ENCODE data around the gene FHAD1.
A peak's percentile ranks its signal among the peaks of the same experiment; 100 is the strongest.

FHAD1 gene

DNA sequence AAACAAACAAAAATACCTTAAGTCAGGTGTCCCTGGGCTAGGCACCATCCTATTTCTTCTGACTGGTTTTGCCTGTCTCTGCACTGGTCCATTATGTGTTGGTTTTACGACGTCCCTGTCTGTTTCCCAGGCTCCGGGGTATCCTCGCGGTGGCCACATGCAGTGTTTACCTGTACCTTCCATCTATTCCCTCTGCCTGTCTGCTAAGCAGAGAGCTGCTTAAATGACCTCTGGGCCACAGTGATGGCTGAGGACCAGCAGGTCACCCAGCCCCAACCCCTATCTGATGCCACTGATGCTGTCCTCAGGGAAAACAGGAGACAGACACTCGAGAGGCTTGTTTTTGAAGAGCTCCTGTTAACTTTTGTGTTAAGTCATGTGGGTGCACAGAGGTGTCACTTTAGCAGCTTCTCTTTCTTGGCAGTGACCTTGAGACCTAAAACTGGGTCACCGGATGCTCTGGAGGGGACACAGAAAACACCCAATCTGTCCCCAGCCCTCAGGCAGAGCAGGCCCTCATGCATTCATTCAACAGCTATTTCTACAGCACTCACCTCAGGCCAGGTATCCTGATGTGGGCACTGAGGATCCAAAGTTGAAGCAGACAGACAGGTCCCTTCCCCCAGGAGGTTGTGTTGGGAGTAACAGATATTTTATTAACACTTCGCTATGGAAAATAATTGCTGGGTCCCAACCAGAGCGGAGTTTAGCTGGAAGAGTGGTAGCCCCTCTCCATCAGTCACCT is 158.3 kb downstream of the FHAD1 start:
- no peak for DNase-seq

DNA sequence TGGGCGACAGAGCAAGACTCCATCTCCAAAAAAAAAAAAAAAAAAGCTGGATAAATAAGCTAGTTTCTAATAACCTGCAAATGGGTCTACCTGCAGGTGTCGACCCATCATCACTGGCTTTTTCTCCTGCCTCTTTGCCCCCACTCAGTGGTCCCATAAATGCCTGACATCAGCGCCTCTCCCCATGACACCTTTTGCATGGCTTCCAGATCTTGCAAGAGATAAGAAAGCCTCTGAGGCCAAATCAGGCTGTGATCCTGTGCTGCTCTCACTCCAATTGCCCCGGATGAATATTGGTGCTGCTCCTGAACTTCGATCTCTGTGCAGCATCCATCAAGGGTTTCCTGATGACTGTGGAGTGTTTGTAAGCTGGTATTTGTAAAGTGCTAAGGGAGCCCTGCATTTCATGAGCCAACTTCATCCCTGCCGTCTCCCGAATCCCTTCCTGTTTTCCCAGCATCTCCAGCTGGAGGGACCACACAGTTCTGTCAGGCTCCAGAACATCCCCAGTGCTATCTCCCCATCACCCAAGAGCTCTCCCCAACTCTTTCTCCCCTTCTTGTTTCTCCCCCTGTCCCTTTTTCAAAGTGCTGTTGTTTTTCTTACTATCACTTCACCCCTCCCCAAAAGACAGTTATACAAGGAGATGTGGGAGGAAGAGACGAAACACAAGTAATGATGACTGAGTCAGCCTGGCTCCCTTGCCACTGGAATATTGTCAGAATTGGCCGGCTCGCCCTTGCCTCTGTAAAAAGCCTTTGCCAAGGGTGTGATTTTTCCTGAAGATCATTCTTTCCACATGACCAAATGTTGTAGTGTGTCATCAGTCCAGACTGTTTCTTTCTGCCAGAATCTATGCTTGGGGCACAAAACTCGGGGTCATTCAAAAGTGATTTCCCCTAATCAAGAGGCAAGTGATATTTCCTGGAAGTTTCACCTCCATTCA is 159.9 kb downstream of the FHAD1 start:
- no peak for DNase-seq

DNA sequence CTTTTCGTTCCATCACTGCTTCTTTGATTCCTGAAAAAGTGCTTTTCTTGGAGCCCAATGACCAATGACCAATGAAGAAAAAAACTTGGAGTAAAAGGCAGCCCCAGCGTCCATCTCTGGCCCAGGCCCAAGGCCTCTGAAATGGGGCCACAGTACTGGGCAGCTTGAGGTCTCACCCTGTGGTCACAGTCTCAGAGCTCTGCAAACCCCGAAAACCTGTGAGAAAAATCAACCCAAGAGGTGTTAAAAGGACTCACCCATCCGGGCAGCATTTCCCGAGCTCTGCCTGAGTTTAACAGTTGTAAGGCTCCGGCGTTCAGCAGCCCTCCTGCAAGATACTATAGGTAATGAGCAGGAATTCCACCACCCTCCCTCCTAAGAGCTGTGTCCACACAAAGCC is 160.6 kb downstream of the FHAD1 start:
- DNase-seq: no peak

DNA sequence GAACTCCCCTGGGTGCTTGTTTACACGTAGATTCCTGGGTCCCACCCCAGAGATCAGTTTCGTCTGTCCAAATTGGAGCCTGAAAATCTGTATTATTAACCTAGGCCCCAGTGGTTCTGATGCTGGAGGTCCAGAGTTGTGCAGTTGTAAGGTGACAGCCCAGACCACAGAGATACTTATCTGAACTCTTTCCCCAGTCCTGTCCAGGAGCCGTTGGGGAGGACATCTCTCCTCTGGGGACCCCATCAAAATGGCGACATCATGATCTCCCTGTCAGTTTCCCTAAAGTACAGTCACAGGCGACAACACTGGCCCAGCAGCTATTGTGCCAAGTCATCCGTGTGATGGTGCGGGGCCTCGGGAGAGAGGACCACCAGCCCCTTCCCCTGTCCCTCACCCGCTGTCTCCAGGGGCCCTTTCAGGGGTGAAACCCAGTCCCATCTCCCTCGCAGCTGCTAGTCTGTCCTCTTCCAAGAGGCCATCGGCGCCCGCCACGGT is 161.9 kb downstream of the FHAD1 start:
- DNase-seq: no peak

DNA sequence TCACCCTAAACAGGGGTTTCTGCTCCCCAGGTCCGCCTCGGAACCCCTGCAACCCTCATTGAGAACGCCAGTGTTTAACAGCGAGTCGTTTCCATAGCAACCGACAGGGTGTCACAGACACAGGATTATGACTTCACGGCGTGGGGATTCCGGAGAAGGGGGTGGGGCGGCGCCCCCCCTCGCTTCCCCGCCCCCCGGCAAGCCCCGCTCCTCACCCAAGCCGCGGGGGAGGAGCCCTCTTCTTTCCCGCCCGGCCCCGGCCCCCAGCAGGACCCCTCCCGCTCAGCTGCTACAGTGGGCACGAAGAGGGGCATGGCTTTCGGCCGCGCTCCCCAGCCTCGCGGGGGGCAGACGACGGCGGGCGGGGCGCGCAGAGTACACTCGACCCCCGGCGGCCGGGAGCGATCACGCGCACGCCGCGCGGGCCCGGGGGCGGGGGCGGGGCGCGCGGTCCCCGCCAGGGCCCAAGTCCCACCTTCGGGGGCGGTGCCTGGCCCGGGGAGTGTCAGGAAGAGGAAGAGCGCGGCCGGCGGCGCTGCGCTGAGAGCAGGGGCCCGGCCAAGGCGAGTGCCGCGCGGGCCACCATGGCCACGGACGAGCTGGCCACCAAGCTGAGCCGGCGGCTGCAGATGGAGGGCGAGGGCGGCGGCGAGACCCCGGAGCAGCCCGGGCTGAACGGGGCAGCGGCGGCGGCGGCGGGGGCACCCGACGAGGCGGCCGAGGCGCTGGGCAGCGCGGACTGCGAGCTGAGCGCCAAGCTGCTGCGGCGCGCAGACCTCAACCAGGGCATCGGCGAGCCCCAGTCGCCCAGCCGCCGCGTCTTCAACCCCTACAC is 162.6 kb downstream of the FHAD1 start, which contains the start of gene EFHD2:
Gene EFHD2 (plus strand): TSS at position 501 of the 835 bp plus-strand sequence. CDS start 84 bp downstream, at position 585.
- DNase-seq: peak; percentile 92

DNA sequence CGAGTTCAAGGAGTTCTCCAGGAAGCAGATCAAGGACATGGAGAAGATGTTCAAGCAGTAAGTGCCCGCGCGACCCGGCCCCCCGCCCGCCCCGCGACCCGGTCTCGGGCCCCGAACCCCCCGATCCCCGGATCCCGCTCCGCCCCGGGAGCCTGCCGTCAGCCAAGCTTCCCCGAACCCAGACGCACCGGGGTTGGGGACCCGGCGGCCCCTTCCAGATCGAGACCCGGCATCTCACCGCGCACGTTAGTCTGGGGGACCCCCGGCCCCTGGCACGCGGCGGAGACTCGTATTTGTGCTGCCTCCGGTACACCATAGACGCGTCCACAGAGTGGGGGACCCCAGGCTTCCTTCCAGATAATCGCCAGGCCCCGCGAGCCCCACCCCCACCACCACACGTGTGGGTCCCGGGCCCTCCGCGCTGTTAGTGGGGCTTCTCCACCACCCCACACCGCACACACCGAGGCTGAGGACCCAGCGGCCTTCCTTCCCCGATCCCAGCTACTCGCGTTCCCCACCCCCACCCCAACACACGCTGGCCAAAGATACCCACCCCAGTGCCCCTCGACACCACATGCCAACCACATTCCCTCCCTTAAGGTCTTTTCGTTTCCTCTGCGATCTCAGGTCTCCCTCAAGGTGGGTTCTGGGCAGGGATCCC is 163.3 kb downstream of the FHAD1 start:
- no peak for DNase-seq

DNA sequence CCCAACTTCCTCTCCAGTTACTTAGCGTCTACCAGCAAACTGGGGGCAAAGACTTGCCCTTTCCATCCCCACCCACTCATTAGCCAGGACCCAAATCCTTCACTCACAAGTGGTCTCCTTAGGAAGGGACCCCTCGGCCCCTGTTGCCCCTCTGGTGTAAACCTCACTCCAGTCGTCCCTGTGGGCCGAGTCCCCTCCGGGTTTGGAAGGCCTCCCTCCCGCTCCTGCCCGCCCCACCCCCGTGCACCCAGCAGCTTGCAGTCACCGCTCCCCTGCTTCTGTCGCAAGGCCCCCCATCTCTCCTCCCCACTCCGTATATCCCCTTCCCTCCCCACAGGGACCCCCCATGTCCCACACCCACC is 163.8 kb downstream of the FHAD1 start:
- no peak for DNase-seq

DNA sequence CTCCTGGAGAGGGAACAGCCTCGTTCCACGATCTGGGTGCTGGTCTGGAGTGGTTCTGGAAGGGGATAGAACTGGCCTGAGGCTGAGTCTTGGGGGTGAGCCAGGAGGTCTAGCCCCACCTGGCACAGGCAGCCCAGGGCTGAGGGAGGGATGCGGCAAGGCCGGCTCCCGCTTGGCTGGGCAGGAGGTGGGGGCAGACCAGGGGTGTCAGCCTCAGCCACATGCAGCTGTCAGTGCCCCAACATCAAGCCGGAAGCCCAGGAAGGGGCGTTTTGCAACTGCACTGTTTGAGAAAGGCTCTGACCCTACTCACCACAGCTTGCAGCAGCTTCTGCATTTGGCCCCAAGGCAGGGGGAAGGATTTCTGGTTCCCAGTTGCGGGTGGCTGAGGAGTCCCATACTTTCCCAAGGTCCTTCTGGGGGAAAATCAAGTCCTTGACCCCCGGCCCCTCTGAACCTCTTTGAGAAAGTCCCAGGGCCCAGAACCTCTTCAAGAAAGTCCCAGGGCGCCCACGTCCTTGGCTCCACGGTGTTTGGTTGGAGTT is 164.6 kb downstream of the FHAD1 start:
- peak; percentile 92 for DNase-seq

DNA sequence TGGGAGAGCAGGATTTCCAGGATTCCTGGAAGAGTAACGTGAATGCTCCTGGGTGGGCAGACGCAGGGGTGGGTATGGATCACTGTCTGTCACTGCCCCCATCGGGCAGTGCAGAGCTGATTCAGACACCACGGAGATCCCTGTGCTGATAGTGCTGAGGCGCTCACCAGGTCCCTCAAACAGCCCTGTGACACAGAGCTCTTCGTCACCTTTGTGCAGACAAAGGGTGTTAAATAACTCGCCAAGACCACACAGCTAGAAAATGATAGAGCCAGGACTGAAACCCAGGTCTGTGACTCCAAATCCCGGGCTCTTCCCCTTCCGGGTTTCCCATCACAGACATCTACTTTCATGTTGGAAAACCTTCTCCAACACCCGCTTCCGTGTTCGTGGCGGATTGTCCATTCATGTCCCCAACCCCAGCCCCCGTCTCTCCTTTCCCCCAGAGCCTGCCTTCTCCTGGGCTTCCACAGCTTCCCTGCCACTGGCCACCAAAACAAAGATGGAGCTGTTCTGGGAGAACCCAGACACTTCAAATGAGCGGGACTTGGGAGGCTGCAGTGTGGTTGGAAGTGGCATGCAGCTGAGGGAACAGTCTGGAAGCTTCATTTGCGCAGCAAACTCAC is 165.3 kb downstream of the FHAD1 start:
- peak; percentile 46 for DNase-seq

DNA sequence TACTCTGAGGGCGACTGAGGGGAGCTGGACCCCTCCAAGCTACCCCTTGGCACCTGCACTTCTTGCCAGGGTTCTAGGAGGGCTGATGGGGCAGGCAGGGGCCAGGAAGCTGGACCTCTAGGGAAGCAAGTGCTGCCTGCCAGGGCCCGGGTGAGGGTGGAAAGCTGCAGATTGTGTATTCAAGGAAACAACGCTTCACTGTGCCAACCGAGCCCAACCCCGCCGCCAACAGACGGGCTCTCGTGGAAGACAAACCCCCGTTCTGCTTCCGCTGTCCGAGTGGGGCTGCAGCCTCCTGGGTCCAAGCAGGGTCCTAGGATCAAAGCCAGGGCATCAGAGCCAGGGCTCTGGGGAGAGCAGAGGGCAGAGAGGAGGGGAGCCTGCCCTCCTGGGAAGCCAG is 165.8 kb downstream of the FHAD1 start:
- no peak for DNase-seq

DNA sequence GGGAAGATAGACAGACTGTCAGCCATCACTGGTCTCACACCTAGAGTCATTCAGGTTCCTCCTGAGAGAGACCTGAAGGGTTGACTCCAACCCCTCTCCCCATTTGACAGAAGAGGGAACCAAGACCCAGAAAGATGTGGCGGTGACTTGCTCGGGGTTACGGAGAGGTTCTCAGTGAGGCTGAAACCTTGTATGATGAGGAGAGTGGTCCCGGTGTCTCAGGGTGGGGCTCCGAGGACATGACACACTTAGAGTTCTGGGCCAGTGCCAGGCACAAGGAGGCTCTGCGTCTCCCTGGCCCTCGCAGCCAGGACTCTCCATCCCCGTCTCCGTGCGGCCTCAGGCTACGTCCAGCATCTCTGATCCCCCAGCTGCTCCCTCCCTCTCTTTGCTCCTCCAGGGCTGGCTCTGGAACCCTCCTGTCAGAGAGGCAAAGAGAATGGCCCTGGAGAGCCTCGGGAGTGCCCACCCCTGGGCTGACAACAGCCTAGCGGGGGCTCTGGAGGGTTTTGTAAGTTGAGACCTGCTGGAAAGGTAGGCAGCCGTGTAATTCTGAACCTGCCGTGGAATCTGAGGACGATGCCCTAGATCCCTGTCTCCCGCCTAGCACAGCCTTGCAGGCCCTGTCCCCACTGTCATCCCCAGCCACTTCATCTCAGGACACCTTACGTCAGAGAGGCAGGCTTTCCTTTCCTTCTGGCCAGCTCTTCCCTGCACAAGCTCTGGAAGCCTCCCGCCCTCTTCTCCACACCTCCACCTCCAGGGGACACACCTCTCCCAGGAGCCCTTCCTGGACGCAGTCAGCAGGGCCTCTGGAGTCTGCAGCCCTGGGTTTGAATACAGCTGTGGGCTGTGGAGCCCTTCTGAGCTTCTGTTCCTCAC is 166.8 kb downstream of the FHAD1 start:
- no peak for DNase-seq

DNA sequence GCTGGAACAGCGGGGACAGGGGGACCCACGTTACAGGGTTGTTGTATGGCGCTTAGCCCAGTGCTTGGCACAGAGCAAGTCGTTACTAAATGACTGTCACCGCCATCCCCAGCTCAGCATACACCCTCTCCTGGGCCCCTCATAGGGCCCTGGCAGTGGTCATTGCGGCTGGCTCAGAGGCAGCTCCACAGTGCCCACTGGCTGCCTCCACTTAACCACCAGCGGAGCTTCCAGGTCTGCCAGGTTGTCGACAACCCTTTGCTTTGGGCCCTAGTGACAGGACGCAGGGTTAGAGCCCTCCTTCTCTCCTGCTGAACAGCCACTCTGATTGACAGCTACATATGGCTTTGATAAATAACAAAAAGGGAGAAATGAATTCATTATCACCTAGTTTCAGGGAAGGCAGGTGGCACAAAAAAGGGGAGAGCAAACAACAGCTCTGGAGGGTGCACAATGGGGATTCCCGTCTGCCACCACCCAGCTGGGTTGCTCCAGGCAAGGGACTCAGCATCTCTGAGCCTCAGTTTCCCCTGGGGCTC is 167.5 kb downstream of the FHAD1 start:
- DNase-seq: no peak

DNA sequence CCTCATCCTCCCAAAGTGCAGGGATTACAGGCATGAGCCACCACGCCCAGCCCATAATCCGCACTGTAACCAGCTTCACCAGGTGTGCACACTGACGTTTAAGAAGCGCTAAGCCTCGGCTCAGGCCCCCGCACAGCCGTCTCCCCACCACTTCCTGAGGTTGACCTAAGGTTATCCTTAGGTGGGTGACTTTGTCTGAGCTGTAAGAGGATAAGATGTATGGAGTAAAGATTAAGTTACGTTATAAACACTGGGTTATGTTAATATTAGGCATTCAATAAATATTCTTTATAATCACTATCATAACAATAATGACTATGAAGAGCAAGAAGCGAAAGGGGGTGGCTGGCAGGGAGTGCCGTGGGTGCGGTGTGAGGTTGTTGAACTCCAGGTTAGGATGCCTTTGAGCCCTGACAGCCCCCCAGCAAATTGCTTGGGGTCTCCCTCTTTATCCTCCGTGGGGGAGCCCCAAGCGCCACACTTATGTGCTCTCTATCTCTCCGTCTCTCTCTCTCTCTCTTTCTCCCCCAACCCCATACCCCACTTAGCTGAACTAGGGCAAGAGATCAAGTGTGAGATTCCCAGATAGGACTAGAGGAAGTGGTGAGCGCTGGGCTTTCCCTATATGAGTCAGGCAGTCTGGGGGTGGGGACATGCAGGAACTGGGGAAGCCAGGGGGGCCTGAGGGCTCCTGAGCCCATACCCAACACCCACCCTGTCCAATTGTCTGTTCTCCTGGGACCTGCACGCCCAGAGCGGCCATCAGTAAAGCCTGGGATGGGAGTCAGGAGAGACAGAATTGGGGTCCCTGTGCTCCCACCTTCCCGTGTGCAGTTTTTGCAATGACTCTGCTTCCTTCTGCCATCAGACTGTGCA is 170.3 kb downstream of the FHAD1 start:
- DNase-seq: peak; percentile 89

DNA sequence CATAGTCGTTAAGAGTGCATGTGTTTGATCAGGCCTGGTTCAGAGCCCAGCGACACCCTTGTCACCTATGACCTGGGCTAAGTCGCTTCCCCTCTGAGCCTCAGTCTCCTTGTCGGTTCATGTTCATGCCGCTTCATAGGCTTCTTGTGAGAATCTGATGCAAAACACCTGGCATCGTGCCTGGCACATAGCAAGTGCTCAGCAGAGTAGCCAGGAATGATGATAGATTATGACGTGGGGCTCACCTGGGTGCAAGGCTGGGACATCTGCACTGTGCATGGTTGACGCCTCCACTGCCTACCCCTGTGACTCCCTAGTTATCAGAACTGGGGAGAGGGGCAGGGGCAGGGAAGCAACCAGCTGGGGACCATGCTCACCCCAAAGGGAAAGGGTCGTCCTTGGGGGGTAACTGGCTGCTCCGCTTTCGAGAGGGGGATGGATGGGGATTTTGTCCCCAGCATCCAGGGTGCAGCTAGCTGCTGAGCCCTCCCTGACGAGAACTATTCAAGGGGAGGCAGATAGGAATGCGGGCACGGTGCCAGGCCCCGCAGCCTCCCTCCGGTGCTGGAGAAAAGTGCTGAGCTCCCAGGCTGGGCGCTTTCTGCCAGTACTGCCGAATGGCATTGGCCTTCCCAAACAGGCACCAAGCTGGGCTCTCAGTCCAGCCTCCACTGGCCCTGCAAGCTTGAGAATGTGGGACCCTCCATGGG is 171.9 kb downstream of the FHAD1 start:
- no peak for DNase-seq

DNA sequence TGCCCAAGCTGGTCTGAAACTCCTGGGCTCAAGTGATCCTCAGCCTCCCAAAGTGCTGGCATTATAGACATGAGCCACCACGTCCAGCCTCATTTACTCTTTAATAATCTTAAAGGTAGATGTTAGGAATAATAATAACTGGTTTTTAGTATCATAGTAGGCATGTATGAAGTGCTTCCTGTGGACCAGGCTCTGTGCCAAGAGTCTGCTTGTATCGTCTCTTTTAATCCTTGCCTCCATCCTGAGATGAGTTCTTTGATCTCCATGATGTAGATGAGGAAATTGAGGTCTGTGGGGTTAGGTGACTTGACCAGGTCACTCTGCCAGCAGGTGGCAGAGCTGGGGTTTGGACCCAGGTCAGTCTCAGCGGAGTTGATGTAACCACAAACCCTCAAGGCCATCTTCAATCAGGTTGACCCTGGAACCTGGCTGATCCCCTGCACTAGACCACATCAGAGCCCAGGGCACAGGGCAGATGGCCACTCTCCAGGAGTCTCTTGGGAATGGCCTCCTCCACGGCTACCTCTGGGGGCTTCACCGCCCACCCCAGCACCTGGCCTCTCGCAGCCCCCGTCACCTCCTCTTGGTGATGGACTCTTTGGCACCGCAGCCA is 173.9 kb downstream of the FHAD1 start:
- DNase-seq: no peak

DNA sequence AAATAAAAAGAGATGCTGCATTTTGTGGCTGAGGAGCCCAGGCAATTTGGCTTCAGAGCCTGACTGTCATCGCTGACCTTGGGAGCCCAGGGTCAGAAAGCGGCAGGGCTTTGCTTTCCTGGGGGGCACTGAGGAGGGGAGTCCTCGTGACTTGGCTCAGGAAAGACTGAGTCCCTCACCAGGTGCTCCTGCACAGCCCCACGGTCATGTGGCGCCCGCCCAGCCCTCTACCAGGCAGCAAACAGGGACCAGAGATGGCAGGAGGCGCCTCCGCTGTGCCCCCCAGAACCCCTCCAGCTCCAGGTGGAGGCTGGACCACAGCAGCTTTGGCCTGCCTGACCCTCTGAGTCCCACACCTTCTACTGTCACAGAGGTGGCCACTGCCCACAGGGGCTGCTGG is 175.8 kb downstream of the FHAD1 start:
- no peak for DNase-seq

DNA sequence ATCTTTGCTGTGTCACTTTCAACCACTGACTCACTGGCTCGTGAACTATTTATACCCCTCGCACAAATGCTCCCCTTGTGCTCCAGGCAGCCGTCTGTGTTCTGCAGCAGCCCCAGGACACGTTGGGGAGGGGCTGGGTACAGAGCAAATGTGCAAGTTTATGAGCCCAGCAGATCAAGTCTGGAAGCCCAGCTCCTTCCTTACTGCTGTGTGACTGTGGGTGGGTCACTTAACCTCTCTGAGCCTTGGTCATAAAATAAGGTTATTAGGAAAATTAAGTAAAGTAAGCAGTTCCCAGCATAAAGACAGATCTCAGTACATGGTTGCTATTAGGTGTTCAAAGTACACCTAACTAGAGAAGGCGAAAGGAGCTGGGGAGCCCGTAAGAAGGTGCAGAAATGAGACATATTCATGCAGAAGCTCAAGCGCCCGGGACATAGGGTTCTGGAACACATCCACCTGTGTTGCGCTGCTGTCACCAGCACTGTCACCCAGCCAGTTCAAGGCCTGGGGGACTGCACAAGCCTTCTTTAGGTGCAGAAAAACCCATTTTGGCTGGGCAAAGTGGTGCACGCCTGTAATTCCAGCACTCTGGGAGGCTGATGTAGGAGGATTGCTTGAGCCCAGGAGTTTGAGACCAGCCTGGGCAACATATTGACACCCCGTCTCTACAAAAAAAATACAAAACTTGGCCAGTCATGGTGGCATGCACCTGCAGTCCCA is 176.5 kb downstream of the FHAD1 start:
- DNase-seq: no peak

Measured in inflammatory macrophage treated with lipopolysaccharide for 4 hours (primary cell).